Measurements from ENCODE around the gene DENND5A.

- TF ChIP-seq, protein P1, sequence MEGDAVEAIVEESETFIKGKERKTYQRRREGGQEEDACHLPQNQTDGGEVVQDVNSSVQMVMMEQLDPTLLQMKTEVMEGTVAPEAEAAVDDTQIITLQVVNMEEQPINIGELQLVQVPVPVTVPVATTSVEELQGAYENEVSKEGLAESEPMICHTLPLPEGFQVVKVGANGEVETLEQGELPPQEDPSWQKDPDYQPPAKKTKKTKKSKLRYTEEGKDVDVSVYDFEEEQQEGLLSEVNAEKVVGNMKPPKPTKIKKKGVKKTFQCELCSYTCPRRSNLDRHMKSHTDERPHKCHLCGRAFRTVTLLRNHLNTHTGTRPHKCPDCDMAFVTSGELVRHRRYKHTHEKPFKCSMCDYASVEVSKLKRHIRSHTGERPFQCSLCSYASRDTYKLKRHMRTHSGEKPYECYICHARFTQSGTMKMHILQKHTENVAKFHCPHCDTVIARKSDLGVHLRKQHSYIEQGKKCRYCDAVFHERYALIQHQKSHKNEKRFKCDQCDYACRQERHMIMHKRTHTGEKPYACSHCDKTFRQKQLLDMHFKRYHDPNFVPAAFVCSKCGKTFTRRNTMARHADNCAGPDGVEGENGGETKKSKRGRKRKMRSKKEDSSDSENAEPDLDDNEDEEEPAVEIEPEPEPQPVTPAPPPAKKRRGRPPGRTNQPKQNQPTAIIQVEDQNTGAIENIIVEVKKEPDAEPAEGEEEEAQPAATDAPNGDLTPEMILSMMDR (conservative IDR thresholded peaks at IDR 0.05 in 1 of 2, IDR thresholded peaks at IDR 0.05 in 1 of 2; ENCODE audit: low read depth in 1 of 2, low read length in 2 of 2) = no peak
- TF ChIP-seq EZH2 (IDR thresholded peaks at IDR 0.05; ENCODE audit: low read length, missing control alignments) = no peak
Observed at GRCh38 chr11:9192561-9192960, 72.6 kb downstream of the DENND5A start.
